ENCODE data around the gene C2orf68.
A peak's percentile ranks its signal among the peaks of the same experiment; 100 is the strongest.

DNA sequence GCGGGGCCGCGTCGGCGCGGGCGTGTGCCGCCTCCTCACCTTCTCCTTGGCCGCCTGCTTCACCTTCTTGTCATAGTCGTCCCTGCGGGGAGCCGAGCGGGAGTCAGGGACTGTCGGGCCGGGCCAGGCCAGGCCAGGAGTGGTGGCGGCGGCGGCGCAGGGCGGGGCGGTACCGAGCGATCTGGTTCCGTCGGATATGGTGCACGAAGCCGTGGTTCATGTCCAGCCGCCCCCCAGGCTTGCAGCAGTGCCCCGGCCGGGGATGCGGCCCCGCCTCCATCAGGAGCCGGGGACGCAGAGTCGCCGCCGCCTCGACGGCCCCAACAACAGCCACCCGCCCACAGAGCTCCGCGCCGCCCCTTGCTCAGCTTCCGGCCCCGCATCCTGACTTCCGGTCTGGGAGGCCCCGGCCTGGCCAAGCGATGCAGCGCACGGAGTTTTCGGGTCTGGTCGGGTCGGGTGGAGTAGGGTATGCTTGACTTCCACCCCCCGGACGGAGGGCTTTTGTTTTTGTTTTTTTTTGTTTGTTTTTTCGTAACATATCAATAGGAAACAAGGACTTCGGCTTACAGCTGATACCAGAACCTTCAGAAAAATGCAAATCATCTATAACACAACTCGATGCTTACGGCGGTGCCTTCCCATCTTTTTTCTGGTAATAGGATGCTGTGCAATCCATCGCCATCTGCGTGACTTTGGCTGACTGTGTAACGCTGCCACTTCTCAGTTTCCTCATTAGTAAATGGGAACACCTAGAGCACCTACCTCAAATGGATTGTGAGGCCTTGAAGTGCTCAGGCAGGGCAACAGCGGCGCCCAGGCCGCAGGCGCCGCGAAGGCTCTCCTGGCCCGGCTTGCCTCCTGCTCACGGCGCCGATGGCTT lies at the start of gene C2orf68:
- TF ChIP-seq, protein P1, sequence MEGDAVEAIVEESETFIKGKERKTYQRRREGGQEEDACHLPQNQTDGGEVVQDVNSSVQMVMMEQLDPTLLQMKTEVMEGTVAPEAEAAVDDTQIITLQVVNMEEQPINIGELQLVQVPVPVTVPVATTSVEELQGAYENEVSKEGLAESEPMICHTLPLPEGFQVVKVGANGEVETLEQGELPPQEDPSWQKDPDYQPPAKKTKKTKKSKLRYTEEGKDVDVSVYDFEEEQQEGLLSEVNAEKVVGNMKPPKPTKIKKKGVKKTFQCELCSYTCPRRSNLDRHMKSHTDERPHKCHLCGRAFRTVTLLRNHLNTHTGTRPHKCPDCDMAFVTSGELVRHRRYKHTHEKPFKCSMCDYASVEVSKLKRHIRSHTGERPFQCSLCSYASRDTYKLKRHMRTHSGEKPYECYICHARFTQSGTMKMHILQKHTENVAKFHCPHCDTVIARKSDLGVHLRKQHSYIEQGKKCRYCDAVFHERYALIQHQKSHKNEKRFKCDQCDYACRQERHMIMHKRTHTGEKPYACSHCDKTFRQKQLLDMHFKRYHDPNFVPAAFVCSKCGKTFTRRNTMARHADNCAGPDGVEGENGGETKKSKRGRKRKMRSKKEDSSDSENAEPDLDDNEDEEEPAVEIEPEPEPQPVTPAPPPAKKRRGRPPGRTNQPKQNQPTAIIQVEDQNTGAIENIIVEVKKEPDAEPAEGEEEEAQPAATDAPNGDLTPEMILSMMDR (IDR thresholded peaks at IDR 0.05) = no peak
- TF ChIP-seq POLR2A (IDR thresholded peaks at IDR 0.05) = peak in 2 of 4 donors; percentile 72 to 82
